HG03025 (cell line): ENCODE data around the gene ODAD4.
"Not testable (repeated sequence)": the region's sequence is repeated elsewhere in the genome, so short reads cannot be mapped to it uniquely, and the experiment has no call there.

Experiments used
- ATAC-seq: cut with Tn5 transposase; IDR thresholded peaks from one replicate; pipeline ENCODE4 v1.9.1; 2021; ENCODE audit warnings: mild to moderate bottlenecking, moderate library complexity; ENCODE audit not compliant: unreplicated experiment, low FRiP score

The ODAD4 gene

DNA sequence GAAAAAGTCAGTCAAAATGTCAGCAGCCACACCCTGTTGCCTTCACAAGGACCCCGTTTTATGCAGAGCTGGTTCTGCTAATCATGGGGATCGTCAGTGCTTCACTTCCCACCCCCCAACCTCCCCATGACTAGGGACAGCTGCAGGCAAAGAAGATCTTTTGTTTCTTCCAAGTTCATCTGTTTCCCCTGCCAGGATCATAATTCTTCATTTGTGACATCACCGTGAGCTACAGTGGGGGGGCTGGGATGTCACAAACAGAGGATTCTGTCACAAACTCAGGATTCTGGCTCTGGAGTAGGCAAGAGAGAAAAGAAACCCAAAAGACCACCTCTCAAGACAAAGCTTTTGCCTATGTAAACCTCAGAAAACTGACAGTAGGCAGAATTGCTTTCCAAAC lies 62.2 kb downstream of the ODAD4 start:
- no peak for ATAC-seq

DNA sequence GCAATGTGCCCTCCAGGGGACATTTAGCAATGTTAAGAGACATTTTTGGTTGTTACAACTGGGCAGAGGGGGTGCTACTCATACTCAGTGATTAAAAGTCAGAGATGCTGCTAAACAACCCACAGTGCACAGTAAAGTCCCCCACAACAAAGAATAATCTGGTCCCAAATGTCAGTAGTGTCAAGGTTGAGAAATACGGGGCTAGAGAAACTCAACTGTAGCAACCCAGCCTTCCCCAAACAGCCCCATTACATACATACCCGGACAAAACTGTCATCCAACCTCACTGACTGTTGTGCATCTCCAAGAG lies 66.4 kb downstream of the ODAD4 start:
- ATAC-seq, result no peak

DNA sequence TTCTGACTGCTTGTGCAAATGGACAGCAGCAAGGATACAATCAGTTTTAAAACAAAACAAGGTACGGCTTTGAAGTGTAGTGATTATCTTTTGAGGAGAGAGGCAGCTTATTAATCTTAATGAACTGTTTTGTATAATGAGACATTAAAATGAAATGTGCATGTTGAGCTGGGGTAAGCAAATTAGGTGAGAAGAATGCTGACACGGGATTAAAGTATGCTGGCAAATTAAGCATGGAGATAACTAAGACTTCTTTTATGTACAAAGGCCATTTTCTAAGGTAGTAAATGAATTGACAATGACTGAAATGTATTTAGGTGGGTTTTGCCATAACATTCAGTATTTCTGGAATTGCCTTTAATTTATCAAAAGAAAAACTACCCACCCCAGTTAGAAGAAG lies 68.1 kb downstream of the ODAD4 start:
- no peak for ATAC-seq

DNA sequence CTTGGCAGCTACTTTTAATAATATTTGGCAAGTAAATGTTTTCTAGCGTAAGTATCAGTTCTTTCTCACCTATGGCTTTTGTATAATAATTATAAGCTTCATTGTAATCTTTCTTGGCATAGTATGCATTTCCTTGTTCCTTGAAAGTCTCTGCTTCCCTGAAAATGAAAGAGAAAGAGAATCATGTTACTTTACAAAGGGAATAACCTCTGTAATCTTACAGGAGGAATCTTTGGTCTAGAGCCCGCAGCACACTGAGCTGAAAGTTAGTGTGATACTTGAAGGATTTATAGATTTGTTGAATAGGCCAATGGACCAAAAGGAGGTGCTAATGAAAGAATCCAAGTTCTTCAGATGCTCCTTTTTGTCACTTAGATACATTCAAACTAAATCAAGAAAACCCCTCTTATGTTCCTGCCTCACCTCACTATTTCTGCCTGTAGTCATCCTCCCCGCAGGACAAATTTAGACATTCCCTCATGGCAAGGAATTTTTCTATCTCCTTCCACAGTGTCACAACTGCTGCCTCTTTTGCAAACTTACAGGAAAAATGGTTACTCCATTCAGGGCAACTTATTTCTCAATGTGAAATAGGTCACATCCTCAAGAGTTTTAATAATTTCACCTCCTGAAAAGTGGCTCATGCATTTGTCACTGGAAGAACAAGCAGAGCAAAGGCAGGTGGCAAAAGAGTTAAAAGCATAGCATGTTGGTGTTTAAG lies 70.2 kb downstream of the ODAD4 start:
- ATAC-seq, result no peak

DNA sequence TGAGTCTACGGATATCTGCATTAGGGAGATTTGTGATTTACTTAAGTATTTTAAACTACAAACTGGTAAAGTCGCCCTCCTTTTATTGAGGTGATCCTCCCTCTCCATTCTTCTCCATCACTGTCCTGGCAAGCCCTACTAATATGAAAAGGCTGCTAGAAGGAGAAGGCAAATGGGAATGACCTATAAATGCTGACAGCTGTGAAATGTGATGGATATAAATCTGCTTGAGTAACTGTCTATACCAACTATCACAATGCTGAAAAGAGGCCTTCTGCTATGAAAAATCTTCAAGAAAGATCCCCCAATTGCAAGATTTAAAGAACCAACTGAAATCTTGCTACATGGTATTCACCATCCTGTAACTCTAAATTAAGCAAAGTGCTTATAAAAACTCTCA lies 71.3 kb downstream of the ODAD4 start:
- no peak for ATAC-seq

DNA sequence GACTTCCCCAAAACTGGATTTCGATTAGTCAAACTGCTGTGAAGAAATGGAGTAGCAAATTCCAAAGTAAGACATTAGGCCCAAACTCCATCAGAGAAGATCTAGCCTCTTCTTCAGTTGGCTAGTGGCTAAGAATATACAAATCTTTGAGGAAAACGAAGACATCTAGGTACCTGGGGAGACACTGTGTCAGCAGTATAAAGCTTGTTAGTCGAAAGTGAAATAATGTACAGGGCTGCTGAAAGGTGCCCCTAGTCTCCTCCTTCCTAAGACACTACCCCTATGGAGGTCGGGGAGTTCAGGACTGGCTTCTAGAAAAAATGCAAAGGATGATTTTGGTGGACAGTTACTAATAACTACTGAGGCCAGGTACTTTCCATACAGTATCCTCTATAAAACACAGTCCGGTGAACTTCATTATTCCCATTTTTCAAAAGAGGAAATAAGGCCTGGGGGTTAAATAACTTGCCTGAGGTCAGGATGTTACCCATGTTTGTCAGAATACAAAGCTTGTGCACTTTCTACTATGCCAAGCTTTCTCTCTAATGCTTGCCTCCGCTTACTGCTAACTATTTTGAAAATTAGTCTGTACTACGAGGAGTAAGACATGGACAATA lies 71.9 kb downstream of the ODAD4 start:
- ATAC-seq, result no peak

DNA sequence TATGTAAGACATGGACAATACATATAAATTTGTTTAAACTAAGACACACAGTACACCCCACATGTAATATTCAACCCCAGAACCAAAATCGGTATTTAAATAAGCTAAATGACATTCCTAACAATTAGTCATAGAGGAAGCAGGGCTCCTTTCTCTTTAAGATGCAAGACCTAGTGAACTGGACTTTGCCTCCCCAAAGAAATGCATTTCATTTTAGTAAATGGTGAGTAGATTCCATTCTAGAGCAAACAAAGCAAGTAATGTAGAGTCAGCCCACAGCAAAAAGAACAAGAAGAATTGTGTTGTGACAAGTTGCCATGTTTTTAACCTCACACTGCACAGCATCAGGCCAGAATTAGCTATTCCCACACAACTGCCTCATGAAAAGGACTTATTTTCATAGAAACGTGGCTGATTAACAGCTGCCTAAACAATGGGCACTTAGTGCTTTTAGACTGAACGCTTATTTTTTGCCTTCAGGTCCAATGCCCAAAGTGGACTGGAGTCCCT lies 72.4 kb downstream of the ODAD4 start:
- ATAC-seq, result no peak

DNA sequence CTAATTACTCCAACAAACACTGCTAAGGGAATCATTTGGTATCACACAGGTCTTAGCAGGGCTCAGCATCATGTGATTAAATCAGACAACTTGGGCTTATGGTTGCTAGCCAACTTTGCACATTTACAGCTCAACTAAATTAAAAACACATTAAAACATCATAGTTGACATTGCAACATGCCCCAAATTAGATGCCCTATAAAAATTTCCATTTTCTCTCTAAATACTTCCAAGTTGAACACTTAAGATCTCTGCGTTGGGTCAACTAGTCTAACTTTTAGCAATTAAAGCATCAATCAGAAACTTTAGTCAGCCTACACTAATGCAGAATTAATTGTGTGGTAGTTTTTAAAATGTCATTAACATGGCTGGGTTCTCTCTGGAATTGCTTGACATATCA lies 74.7 kb downstream of the ODAD4 start:
- ATAC-seq, result no peak

DNA sequence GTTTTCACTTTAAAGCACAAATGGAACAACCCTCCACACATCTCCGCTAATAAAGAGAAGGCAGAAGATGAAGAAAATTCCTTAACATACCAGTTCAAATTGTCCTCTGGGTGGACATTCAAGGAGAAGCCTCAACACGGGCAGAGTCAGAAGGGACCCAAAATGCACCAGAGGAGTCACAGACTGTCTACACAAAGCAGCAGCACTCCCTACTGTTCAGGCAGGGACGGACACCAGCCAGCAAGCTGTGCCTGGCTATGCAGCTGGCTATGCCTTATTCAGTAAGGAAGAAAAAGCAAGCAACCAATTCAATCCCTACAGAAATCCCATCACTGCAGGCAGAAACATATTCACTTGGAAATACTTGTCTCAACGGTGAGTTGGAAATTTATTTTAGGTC lies 78.8 kb downstream of the ODAD4 start:
- no peak for ATAC-seq

DNA sequence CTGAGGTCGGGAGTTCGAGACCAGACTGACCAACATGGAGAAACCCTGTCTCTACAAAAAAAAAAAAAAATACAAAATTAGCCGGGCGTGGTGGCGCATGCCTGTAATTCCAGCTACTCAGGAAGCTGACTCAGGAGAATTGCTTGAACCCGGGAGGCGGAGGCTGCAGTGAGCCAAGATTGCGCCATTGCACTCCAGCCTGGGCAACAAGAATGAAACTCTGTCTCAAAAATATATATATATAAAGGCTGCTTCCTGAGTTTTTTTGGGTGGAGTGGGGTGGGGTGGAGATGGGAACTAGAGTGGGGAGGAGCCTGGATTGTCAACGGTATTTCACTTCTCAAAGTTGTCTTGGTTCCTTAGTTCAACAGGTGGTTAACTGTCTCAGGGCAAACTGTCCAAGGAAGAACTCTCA lies 79.9 kb downstream of the ODAD4 start:
- ATAC-seq, result not testable (repeated sequence)

DNA sequence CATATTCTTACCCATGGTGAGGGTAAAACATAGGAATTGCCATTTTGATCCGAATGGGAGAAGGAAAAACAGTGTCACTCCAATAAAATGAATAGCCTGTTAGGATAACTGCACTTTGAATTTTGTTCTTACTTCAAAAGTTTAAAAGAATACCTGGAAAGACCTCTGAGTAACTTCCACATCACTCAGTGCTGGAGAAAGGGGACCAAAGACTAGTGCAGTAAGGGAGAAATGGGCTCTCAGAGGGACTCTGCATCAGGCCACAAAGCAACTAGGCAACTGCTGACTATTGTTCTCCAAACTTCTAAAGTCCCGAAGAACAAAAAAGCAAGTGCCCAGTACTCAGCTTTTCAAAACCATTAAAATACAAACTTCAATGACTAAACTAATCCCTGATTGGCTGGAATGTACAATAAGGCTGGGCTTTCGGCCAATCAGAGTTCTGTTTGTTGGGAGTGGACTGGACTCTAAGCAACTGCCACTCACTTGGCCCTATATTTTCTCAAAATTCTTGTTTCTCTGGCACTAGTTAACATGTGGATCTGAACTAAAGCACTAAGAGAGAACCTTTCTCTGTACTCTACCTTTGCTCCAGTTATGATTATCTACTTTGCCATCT lies 80.6 kb downstream of the ODAD4 start:
- no peak for ATAC-seq

DNA sequence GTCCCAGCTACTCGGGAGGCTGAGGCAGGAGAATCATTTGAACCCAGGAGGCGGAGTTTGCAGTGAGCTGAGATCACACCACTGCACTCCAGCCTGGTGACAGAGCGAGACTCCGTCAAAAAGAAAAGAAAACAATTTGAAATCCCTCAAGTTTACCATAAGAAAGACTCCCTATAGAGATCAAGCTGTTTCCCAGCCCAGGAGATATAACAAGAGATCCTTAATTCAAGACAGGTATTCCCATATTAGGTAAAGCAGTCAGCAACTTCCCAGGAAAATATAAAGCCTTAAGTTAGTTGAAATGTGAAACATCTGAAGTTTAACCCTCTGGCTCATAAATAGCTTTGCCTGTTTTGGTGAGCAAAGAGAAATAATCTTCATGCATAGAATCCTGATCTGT lies 81.9 kb downstream of the ODAD4 start:
- not testable (repeated sequence) for ATAC-seq

DNA sequence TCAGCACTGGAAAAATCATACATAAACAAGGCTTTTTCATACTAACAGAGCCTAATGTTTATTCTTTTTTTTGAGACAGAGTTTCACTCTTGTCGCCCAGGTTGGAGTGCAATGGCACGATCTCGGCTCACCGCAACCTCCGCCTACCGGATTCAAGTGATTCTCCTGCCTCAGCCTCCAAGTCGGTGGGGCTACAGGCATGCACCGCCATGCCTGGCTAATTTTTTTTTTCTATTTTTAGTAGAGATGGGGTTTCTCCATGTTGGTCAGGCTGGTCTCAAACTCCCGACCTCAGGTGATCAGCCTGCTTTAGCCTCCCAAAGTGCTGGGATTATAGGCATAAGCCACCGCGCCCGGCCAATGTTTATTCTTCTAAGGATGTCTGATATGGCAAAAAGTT lies 83.3 kb downstream of the ODAD4 start:
- ATAC-seq, result not testable (repeated sequence)
